ENCODE results near the gene PAQR3. TPM values are rescaled to one million over a fixed set of nuclear protein-coding genes. Genes with fewer than 3 reads are reported as not detected.
"Not testable (repeated sequence)": the region's sequence is repeated elsewhere in the genome, so short reads cannot be mapped to it uniquely, and the experiment has no call there.

The PAQR3 gene
- total RNA-seq, 2 experiments from 2014 or later: 12.4 to 13.9 TPM

- Mint-ChIP-seq H3K4me3 (no peak overlapping the region), H3K9me3 (no peaks in the 10 kb centered on the region), H3K4me1 (ENCODE audit: low read depth) (no peaks in the 10 kb centered on the region), H3K27ac (no peak overlapping the region), H3K36me3 (ENCODE audit: low read depth) (peaks cover 14% of the 10 kb centered on the region), H3K27me3 (ENCODE audit: low read depth) (no peaks in the 10 kb centered on the region)
- no peak for DNase-seq
- intact Hi-C loops (cut with micrococcal nuclease): no loop called here
- CTCF ChIA-PET: no interaction called here
Observed at GRCh38 chr4:78876568-78877320, 62.5 kb downstream of the PAQR3 start.

GRCh38 chr4:78870056-78870455 is 69.2 kb downstream of the PAQR3 start:
- CTCF ChIA-PET: interaction anchor here (0.7 to 1.0 kb wide), 3 partner anchors 251 to 289 kb away, joined by 3 read pairs; no protein-coding TSS in a partner anchor
- no peak overlapping the region for H3K27ac Mint-ChIP-seq
- H3K4me3 Mint-ChIP-seq: no peak overlapping the region
- H3K4me1 Mint-ChIP-seq (ENCODE audit: low read depth): no peaks in the 10 kb centered on the region
- no peaks in the 10 kb centered on the region for H3K27me3 Mint-ChIP-seq (ENCODE audit: low read depth)
- DNase-seq: no peak
- no peaks in the 10 kb centered on the region for H3K9me3 Mint-ChIP-seq
- intact Hi-C loops (cut with micrococcal nuclease): no loop called here
- H3K36me3 Mint-ChIP-seq (ENCODE audit: low read depth): peaks cover 17% of the 10 kb centered on the region

GRCh38 chr4:78868712-78869111 is 70.5 kb downstream of the PAQR3 start:
- H3K27ac Mint-ChIP-seq; H3K9me3 Mint-ChIP-seq; H3K4me1 Mint-ChIP-seq (ENCODE audit: low read depth); H3K4me3 Mint-ChIP-seq; intact Hi-C loops (cut with micrococcal nuclease); DNase-seq; H3K27me3 Mint-ChIP-seq (ENCODE audit: low read depth): not testable (repeated sequence)
- H3K36me3 Mint-ChIP-seq (ENCODE audit: low read depth): peaks cover 14% of the 10 kb centered on the region
- CTCF ChIA-PET: interaction anchor here (0.7 kb wide), 1 partner anchor 225 kb away, joined by 5 read pairs; no protein-coding TSS in a partner anchor

GRCh38 chr4:78865451-78865850 is 73.8 kb downstream of the PAQR3 start:
- peaks cover 6% of the 10 kb centered on the region for H3K4me1 Mint-ChIP-seq (ENCODE audit: low read depth)
- no peak for DNase-seq
- CTCF ChIA-PET: interaction anchor here (7.3 kb wide), 1 partner anchor 253 kb away, joined by 61 read pairs; no protein-coding TSS in a partner anchor
- H3K27ac Mint-ChIP-seq: no peak overlapping the region
- H3K9me3 Mint-ChIP-seq: no peaks in the 10 kb centered on the region
- peaks cover 1% of the 10 kb centered on the region for H3K36me3 Mint-ChIP-seq (ENCODE audit: low read depth)
- intact Hi-C loops (cut with micrococcal nuclease): loop anchor here (2.0 kb wide), 1 partner anchor 89 kb away; the partner anchor contains the start of gene BMP2K
- H3K27me3 Mint-ChIP-seq (ENCODE audit: low read depth): no peaks in the 10 kb centered on the region
- H3K4me3 Mint-ChIP-seq: no peak overlapping the region

GRCh38 chr4:78864405-78865024 is 74.7 kb downstream of the PAQR3 start:
- Mint-ChIP-seq H3K9me3 (no peaks in the 10 kb centered on the region), H3K4me3 (no peak overlapping the region), H3K27ac (no peak overlapping the region), H3K27me3 (ENCODE audit: low read depth) (no peaks in the 10 kb centered on the region), H3K4me1 (ENCODE audit: low read depth) (peaks cover 6% of the 10 kb centered on the region), H3K36me3 (ENCODE audit: low read depth) (peaks cover 1% of the 10 kb centered on the region)
- CTCF ChIA-PET: interaction anchor here (0.6 to 7.3 kb wide), 22 partner anchors 11 to 996 kb away, joined by 3 to 61 read pairs (median 4); no protein-coding TSS in a partner anchor
- DNase-seq: peak; percentile 15
- intact Hi-C loops (cut with micrococcal nuclease): loop anchor here (1.0 to 5.0 kb wide), 8 partner anchors 88 to 905 kb away; partner anchors contain the start of genes BMP2K and FRAS1

GRCh38 chr4:78863991-78864390 is 75.2 kb downstream of the PAQR3 start:
- intact Hi-C loops (cut with micrococcal nuclease): loop anchor here (1.0 to 5.0 kb wide), 8 partner anchors 87 to 905 kb away; partner anchors contain the start of genes BMP2K and FRAS1
- no peak for DNase-seq
- Mint-ChIP-seq H3K36me3 (ENCODE audit: low read depth) (peaks cover 1% of the 10 kb centered on the region), H3K27me3 (ENCODE audit: low read depth) (no peaks in the 10 kb centered on the region), H3K9me3 (no peaks in the 10 kb centered on the region), H3K4me3 (no peak overlapping the region), H3K4me1 (ENCODE audit: low read depth) (peaks cover 6% of the 10 kb centered on the region), H3K27ac (no peak overlapping the region)
- CTCF ChIA-PET: interaction anchor here (0.6 to 7.3 kb wide), 23 partner anchors 10 to 996 kb away, joined by 3 to 61 read pairs (median 5); no protein-coding TSS in a partner anchor

GRCh38 chr4:78863254-78863869 is 75.9 kb downstream of the PAQR3 start:
- Mint-ChIP-seq H3K36me3 (ENCODE audit: low read depth) (no peaks in the 10 kb centered on the region), H3K4me1 (ENCODE audit: low read depth) (peaks cover 6% of the 10 kb centered on the region), H3K9me3 (no peaks in the 10 kb centered on the region), H3K27me3 (ENCODE audit: low read depth) (no peaks in the 10 kb centered on the region), H3K4me3 (no peak overlapping the region), H3K27ac (no peak overlapping the region)
- CTCF ChIA-PET: interaction anchor here (0.6 to 7.3 kb wide), 15 partner anchors 9 to 531 kb away, joined by 3 to 61 read pairs (median 5); no protein-coding TSS in a partner anchor
- intact Hi-C loops (cut with micrococcal nuclease): loop anchor here (5.0 kb wide), 2 partner anchors 141 to 806 kb away; partner anchors contain the start of gene FRAS1
- DNase-seq: no peak

- no peak overlapping the region for H3K4me3 Mint-ChIP-seq
- peaks cover 6% of the 10 kb centered on the region for H3K4me1 Mint-ChIP-seq (ENCODE audit: low read depth)
- DNase-seq: no peak
- CTCF ChIA-PET: interaction anchor here (0.5 to 7.3 kb wide), 7 partner anchors 8 to 530 kb away, joined by 3 to 61 read pairs (median 4); no protein-coding TSS in a partner anchor
- no peaks in the 10 kb centered on the region for H3K9me3 Mint-ChIP-seq
- intact Hi-C loops (cut with micrococcal nuclease): loop anchor here (5.0 kb wide), 2 partner anchors 140 to 805 kb away; partner anchors contain the start of gene FRAS1
- no peaks in the 10 kb centered on the region for H3K27me3 Mint-ChIP-seq (ENCODE audit: low read depth)
- no peaks in the 10 kb centered on the region for H3K36me3 Mint-ChIP-seq (ENCODE audit: low read depth)
- no peak overlapping the region for H3K27ac Mint-ChIP-seq
Observed at GRCh38 chr4:78862314-78862737, 76.9 kb downstream of the PAQR3 start.

Other genes starting within 250 kb of the PAQR3 start
- 10 to 100 TPM; 12.7 to 14.5 TPM for gene BMP2K, start 163.1 kb downstream of the PAQR3 start, total RNA-seq

All from activated naive CD4-positive, alpha-beta T cell treated with anti-CD3 and anti-CD28 coated beads for 36 hours (primary cell).